Activated CD8-positive, alpha-beta T cell treated with anti-CD3 and anti-CD28 coated beads, Interleukin-2, amount 10 ng/mL, durations not matched to agents 7 days and 5 days (primary cell): Measurements from ENCODE around the gene ADK. TPM values are rescaled to one million over a fixed set of nuclear protein-coding genes. Genes with fewer than 3 reads are reported as not detected.

Experiments
- ATAC-seq: fragments of 150-1000 bp; cut with Tn5 transposase; one replicate; pipeline ENCODE4 v1.10.0; 2021; ENCODE audit warnings: moderate library complexity
- CTCF ChIA-PET: fragments of 350-600 bp; sonication (Branson Sonifier 250); formaldehyde crosslinking; loops from one replicate; lab custom pipeline; 2021; ENCODE audit warnings: antibody characterized with exemption; lab: Charles Lee
- POLR2A ChIA-PET: fragments of 350-600 bp; sonication (Branson Sonifier 250); formaldehyde crosslinking; loops from one replicate; lab custom pipeline; 2021; ENCODE audit warnings: antibody characterized with exemption; lab: Charles Lee
- DNase-seq: peaks from one replicate; pipeline ENCODE4 v3.0.0-alpha.2; 2020
- H3K27ac Mint-ChIP-seq: one replicate; pipeline ENCODE4 v1.8.0; 2021; ENCODE audit warnings: mild to moderate bottlenecking, mixed read lengths
- H3K27me3 Mint-ChIP-seq: one replicate; pipeline ENCODE4 v1.8.0; 2021; ENCODE audit warnings: low read depth, mixed read lengths
- H3K36me3 Mint-ChIP-seq: one replicate; pipeline ENCODE4 v1.8.0; 2021; ENCODE audit warnings: low read depth, mixed read lengths
- H3K4me1 Mint-ChIP-seq: one replicate; pipeline ENCODE4 v1.8.0; 2021; ENCODE audit warnings: low read depth, mixed read lengths
- H3K4me3 Mint-ChIP-seq: one replicate; pipeline ENCODE4 v1.8.0; 2021; ENCODE audit warnings: mild to moderate bottlenecking, mixed read lengths
- H3K9me3 Mint-ChIP-seq: one replicate; pipeline ENCODE4 v1.8.0; 2022; ENCODE audit warnings: mixed read lengths; ENCODE audit not compliant: insufficient read depth
- total RNA-seq, 2 experiments: library from RNA; stranded (reverse); gene quantifications; one replicate each; pipeline ENCODE4 v1.2.3, GENCODE V29; 2021

ADK gene
- total RNA-seq, 2 experiments from 2014 or later = 40.2 to 42.1 TPM

GRCh38 chr10:74373059-74373458 lies 222.0 kb downstream of the ADK start:
- no peak overlapping the region for H3K27ac Mint-ChIP-seq
- no peak overlapping the region for H3K4me3 Mint-ChIP-seq
- peaks cover 22% of the 10 kb centered on the region for H3K36me3 Mint-ChIP-seq
- ATAC-seq = no peak
- H3K4me1 Mint-ChIP-seq = no peaks in the 10 kb centered on the region
- H3K9me3 Mint-ChIP-seq = no peaks in the 10 kb centered on the region
- no peak for DNase-seq
- no peaks in the 10 kb centered on the region for H3K27me3 Mint-ChIP-seq
- ChIA-PET CTCF (no interaction called here), POLR2A (no interaction called here)

GRCh38 chr10:74377476-74377875 lies 226.5 kb downstream of the ADK start:
- ATAC-seq (no peak), DNase-seq (no peak)
- Mint-ChIP-seq H3K36me3 (peaks cover 2% of the 10 kb centered on the region), H3K4me3 (no peak overlapping the region), H3K27me3 (no peaks in the 10 kb centered on the region), H3K27ac (no peak overlapping the region), H3K4me1 (peaks cover 4% of the 10 kb centered on the region), H3K9me3 (no peaks in the 10 kb centered on the region)
- CTCF ChIA-PET = no interaction called here
- POLR2A ChIA-PET = no interaction called here

- DNase-seq = no peak
Measured at GRCh38 chr10:74379474-74379873, 228.5 kb downstream of the ADK start.

GRCh38 chr10:74380795-74381194 lies 229.8 kb downstream of the ADK start:
- Mint-ChIP-seq H3K27me3 (no peaks in the 10 kb centered on the region), H3K4me3 (no peak overlapping the region), H3K4me1 (peaks cover 16% of the 10 kb centered on the region), H3K27ac (no peak overlapping the region), H3K36me3 (peaks cover 2% of the 10 kb centered on the region), H3K9me3 (no peaks in the 10 kb centered on the region)
- DNase-seq = no peak
- ATAC-seq = no peak
- ChIA-PET CTCF (interaction anchor here (0.6 to 1.2 kb wide), 2 partner anchors 21 to 855 kb away, joined by 3 read pairs; partner anchors contain the start of gene COMTD1), POLR2A (interaction anchor here (0.7 kb wide), 1 partner anchor 208 kb away, joined by 4 read pairs; no protein-coding TSS in a partner anchor)

More at GRCh38 chr10:74379474-74379873, 228.5 kb downstream of the ADK start:
- CTCF ChIA-PET = no interaction called here
- peaks cover 13% of the 10 kb centered on the region for H3K4me1 Mint-ChIP-seq
- H3K4me3 Mint-ChIP-seq = no peak overlapping the region
- H3K27me3 Mint-ChIP-seq = no peaks in the 10 kb centered on the region
- H3K27ac Mint-ChIP-seq = no peak overlapping the region
- H3K9me3 Mint-ChIP-seq = no peaks in the 10 kb centered on the region
- H3K36me3 Mint-ChIP-seq = peaks cover 2% of the 10 kb centered on the region
- no peak for ATAC-seq
- POLR2A ChIA-PET = no interaction called here

- ChIA-PET CTCF (interaction anchor here (0.6 kb wide), 1 partner anchor 22 kb away, joined by 3 read pairs; no protein-coding TSS in a partner anchor), POLR2A (no interaction called here)
- H3K4me1 Mint-ChIP-seq = peaks cover 16% of the 10 kb centered on the region
- no peaks in the 10 kb centered on the region for H3K9me3 Mint-ChIP-seq
- ATAC-seq (no peak), DNase-seq (no peak)
- H3K27ac Mint-ChIP-seq = no peak overlapping the region
- H3K4me3 Mint-ChIP-seq = no peak overlapping the region
- H3K36me3 Mint-ChIP-seq = peaks cover 2% of the 10 kb centered on the region
- no peaks in the 10 kb centered on the region for H3K27me3 Mint-ChIP-seq
Measured at GRCh38 chr10:74381291-74381853, 230.4 kb downstream of the ADK start.

- CTCF ChIA-PET = no interaction called here
- H3K9me3 Mint-ChIP-seq = no peaks in the 10 kb centered on the region
Measured at GRCh38 chr10:74382663-74383062, 231.6 kb downstream of the ADK start.

GRCh38 chr10:74383642-74384041 lies 232.6 kb downstream of the ADK start:
- H3K27me3 Mint-ChIP-seq = no peaks in the 10 kb centered on the region
- no peak for DNase-seq
- ChIA-PET CTCF (no interaction called here), POLR2A (no interaction called here)
- peaks cover 2% of the 10 kb centered on the region for H3K36me3 Mint-ChIP-seq
- H3K4me1 Mint-ChIP-seq = peaks cover 16% of the 10 kb centered on the region
- H3K9me3 Mint-ChIP-seq = no peaks in the 10 kb centered on the region
- H3K27ac Mint-ChIP-seq = no peak overlapping the region
- ATAC-seq = no peak
- H3K4me3 Mint-ChIP-seq = no peak overlapping the region

More at GRCh38 chr10:74382663-74383062, 231.6 kb downstream of the ADK start:
- no peak for DNase-seq
- POLR2A ChIA-PET = interaction anchor here (0.6 kb wide), 1 partner anchor 208 kb away, joined by 3 read pairs; no protein-coding TSS in a partner anchor
- ATAC-seq = no peak
- Mint-ChIP-seq H3K27ac (no peak overlapping the region), H3K27me3 (no peaks in the 10 kb centered on the region), H3K36me3 (peaks cover 2% of the 10 kb centered on the region), H3K4me3 (no peak overlapping the region), H3K4me1 (peaks cover 16% of the 10 kb centered on the region)

GRCh38 chr10:74384615-74385183 lies 233.7 kb downstream of the ADK start:
- H3K36me3 Mint-ChIP-seq = peaks cover 2% of the 10 kb centered on the region
- ChIA-PET CTCF (interaction anchor here (1.4 kb wide), 1 partner anchor 141 kb away, joined by 5 read pairs; no protein-coding TSS in a partner anchor), POLR2A (no interaction called here)
- peaks cover 16% of the 10 kb centered on the region for H3K4me1 Mint-ChIP-seq
- H3K4me3 Mint-ChIP-seq = no peak overlapping the region
- no peak overlapping the region for H3K27ac Mint-ChIP-seq
- no peaks in the 10 kb centered on the region for H3K27me3 Mint-ChIP-seq
- no peak for DNase-seq
- no peak for ATAC-seq
- no peaks in the 10 kb centered on the region for H3K9me3 Mint-ChIP-seq

GRCh38 chr10:74388801-74389200 lies 237.8 kb downstream of the ADK start:
- ChIA-PET POLR2A (no interaction called here), CTCF (no interaction called here)
- peaks cover 4% of the 10 kb centered on the region for H3K4me1 Mint-ChIP-seq
- no peak overlapping the region for H3K27ac Mint-ChIP-seq
- H3K27me3 Mint-ChIP-seq = no peaks in the 10 kb centered on the region
- no peak for DNase-seq
- peaks cover 2% of the 10 kb centered on the region for H3K36me3 Mint-ChIP-seq
- no peak overlapping the region for H3K4me3 Mint-ChIP-seq
- no peak for ATAC-seq
- H3K9me3 Mint-ChIP-seq = no peaks in the 10 kb centered on the region

- Mint-ChIP-seq H3K27me3 (no peaks in the 10 kb centered on the region), H3K4me1 (no peaks in the 10 kb centered on the region)
- CTCF ChIA-PET = no interaction called here
Measured at GRCh38 chr10:74391786-74392185, 240.8 kb downstream of the ADK start.

GRCh38 chr10:74394416-74394969 lies 243.5 kb downstream of the ADK start:
- ATAC-seq = no peak
- CTCF ChIA-PET = interaction anchor here (0.6 to 1.4 kb wide), 2 partner anchors 26 to 809 kb away, joined by 3 to 5 read pairs; no protein-coding TSS in a partner anchor
- POLR2A ChIA-PET = no interaction called here
- Mint-ChIP-seq H3K27ac (no peak overlapping the region), H3K9me3 (no peaks in the 10 kb centered on the region), H3K36me3 (peaks cover 20% of the 10 kb centered on the region), H3K27me3 (no peaks in the 10 kb centered on the region), H3K4me1 (no peaks in the 10 kb centered on the region), H3K4me3 (no peak overlapping the region)
- DNase-seq = no peak

More at GRCh38 chr10:74391786-74392185, 240.8 kb downstream of the ADK start:
- Mint-ChIP-seq H3K4me3 (no peak overlapping the region), H3K27ac (no peak overlapping the region), H3K9me3 (no peaks in the 10 kb centered on the region), H3K36me3 (peaks cover 17% of the 10 kb centered on the region)
- DNase-seq = no peak
- POLR2A ChIA-PET = no interaction called here
- ATAC-seq = no peak

GRCh38 chr10:74400186-74400585 lies 249.2 kb downstream of the ADK start:
- DNase-seq = no peak
- H3K4me1 Mint-ChIP-seq = no peaks in the 10 kb centered on the region
- ChIA-PET POLR2A (no interaction called here), CTCF (no interaction called here)
- ATAC-seq = no peak
- peaks cover 31% of the 10 kb centered on the region for H3K36me3 Mint-ChIP-seq
- no peaks in the 10 kb centered on the region for H3K27me3 Mint-ChIP-seq
- peaks cover 4% of the 10 kb centered on the region for H3K9me3 Mint-ChIP-seq
- no peak overlapping the region for H3K4me3 Mint-ChIP-seq
- no peak overlapping the region for H3K27ac Mint-ChIP-seq
